Measurements from ENCODE around the gene GPR135.

Gene GPR135

GRCh38 chr14:59419303-59419702 is 45.9 kb downstream of the GPR135 start:
- TF ChIP-seq GATA3 (IDR thresholded peaks at IDR 0.05; ENCODE audit: low read depth, low read length): no peak
- TF ChIP-seq GATA2 (IDR thresholded peaks at IDR 0.05; ENCODE audit: low read depth, low read length): no peak

- TF ChIP-seq GATA2 (IDR thresholded peaks at IDR 0.05; ENCODE audit: low read depth, low read length): no peak
Measured at GRCh38 chr14:59417311-59417710, 47.9 kb downstream of the GPR135 start.

- TF ChIP-seq GATA2 (IDR thresholded peaks at IDR 0.05; ENCODE audit: low read depth, low read length) (no peak), GATA3 (IDR thresholded peaks at IDR 0.05; ENCODE audit: low read depth, low read length) (no peak)
Measured at GRCh38 chr14:59415836-59416602, 49.2 kb downstream of the GPR135 start.

All from SH-SY5Y (cell line).